H1 (cell line): ENCODE data around the gene PCNP. TPM values are rescaled to one million over a fixed set of nuclear protein-coding genes. Genes with fewer than 3 reads are reported as not detected.

Experiments
- CHD1 ChIP-seq: IDR thresholded peaks from 2 replicates; pipeline ENCODE4 v1.6.1; 2012; ENCODE audit warnings: low read depth, low read length, improper control_type of control experiment
- CREB1 ChIP-seq: IDR thresholded peaks from 2 replicates; pipeline ENCODE4 v1.6.1; 2012; ENCODE audit warnings: inconsistent platforms
- JUND ChIP-seq: IDR thresholded peaks from 2 replicates; pipeline ENCODE4 v1.6.1; 2011; ENCODE audit warnings: mild to moderate bottlenecking, improper control_type of control experiment, low read length
- KDM1A ChIP-seq: fragments of 200-600, 300-600 bp; sonication (generic); IDR thresholded peaks from 2 replicates; pipeline ENCODE4 v1.7.1; 2016; ENCODE audit warnings: mild to moderate bottlenecking, low read length, borderline replicate concordance
- NANOG ChIP-seq: IDR thresholded peaks from 2 replicates; pipeline ENCODE4 v1.6.1; 2011; ENCODE audit warnings: low read length, low read depth, mild to moderate bottlenecking, inconsistent platforms; ENCODE audit not compliant: insufficient read depth, poor library complexity, severe bottlenecking
- NRF1 ChIP-seq: IDR thresholded peaks from 2 replicates; pipeline ENCODE4 v1.6.1; 2011; ENCODE audit warnings: mild to moderate bottlenecking, low read depth, low read length, improper control_type of control experiment
- POU5F1 ChIP-seq: IDR thresholded peaks from 2 replicates; pipeline ENCODE4 v1.6.1; 2011; ENCODE audit warnings: low read depth, mild to moderate bottlenecking, low read length, moderate library complexity
- SIN3A ChIP-seq, 2 experiments: IDR thresholded peaks in 1 of 2; conservative IDR thresholded peaks in 1 of 2; 2 replicates each; pipeline ENCODE4 v1.6.1; 2011 to 2012; ENCODE audit warnings: low read length in 2 of 2, improper control_type of control experiment in 1 of 2, low read depth in 1 of 2, mild to moderate bottlenecking in 1 of 2
- SP2 ChIP-seq: IDR thresholded peaks from 2 replicates; pipeline ENCODE4 v1.6.1; 2012; ENCODE audit warnings: mild to moderate bottlenecking, low read length, inconsistent platforms
- TBP ChIP-seq: IDR thresholded peaks from 2 replicates; pipeline ENCODE4 v1.6.1; 2011; ENCODE audit warnings: low read depth, low read length, improper control_type of control experiment
- polyA plus RNA-seq, 7 experiments: library from polyadenylated mRNA; depleted of rRNA in 3 of 7; stranded (reverse) in 5 of 7; unstranded in 2 of 7; fragments of >200 nt in 5 of 7; fragments of 200-250 nt in 2 of 7; gene quantifications; 1 replicate in 5 of 7; 2 replicates in 1 of 7; 4 replicates in 1 of 7; pipeline versions ENCODE4 v1.2.1 to v1.2.3, GENCODE V29; 2011 to 2013; ENCODE audit warnings: missing spikeins in 2 of 7, mixed read lengths in 2 of 7
- total RNA-seq: library from RNA; stranded (reverse); fragmentation: NEBNext Ultra II Directional; extraction: Animal tissue kit (Norgen Biotek cat#: 25700); gene quantifications from 2 replicates; pipeline ENCODE4 v1.2.1, GENCODE V29; 2021
- TF ChIP-seq, protein P1 (sequence below): IDR thresholded peaks from 2 replicates; pipeline ENCODE4 v1.6.1; 2012; ENCODE audit warnings: inconsistent platforms

PCNP gene
- total and polyA plus RNA-seq, 2 of the 8 experiments (the other 6 are each of a cell fraction or from before 2014, with no cell fraction given) = 29.1 to 192 TPM

DNA sequence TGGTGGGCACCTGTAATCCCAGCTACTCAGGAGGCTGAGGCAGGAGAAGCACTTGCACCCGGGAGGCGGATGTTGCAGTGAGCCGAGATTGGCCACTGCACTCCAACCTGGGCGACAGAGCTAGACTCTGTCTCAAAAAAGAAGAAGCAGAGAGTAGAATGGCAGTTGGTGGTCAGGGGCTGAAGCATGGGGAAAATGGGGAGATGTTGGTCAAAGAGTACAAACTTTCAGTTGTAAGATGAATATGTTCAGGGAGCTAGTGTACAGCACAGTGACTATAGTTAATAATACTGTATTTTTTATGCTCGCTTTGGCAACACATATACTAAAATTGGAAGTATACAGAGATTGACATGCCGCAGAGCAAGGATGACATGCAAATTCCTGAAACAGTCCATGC is 41.5 kb downstream of the PCNP start (continued):
- TF ChIP-seq, protein P1, sequence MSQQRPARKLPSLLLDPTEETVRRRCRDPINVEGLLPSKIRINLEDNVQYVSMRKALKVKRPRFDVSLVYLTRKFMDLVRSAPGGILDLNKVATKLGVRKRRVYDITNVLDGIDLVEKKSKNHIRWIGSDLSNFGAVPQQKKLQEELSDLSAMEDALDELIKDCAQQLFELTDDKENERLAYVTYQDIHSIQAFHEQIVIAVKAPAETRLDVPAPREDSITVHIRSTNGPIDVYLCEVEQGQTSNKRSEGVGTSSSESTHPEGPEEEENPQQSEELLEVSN = no peak
- no peak for TF ChIP-seq NRF1
- no peak for TF ChIP-seq POU5F1
- no peak for TF ChIP-seq SIN3A (conservative IDR thresholded peaks at IDR 0.05 in 1 of 2, IDR thresholded peaks at IDR 0.05 in 1 of 2; ENCODE audit: low read depth in 1 of 2, low read length in 2 of 2)
- TF ChIP-seq NANOG = no peak
- no peak for TF ChIP-seq TBP
- TF ChIP-seq CREB1 = no peak
- TF ChIP-seq JUND = no peak
- TF ChIP-seq KDM1A = no peak
- no peak for TF ChIP-seq CHD1
- no peak for TF ChIP-seq SP2
